GOT3 (cell line): Measurements from ENCODE around the gene ROR1.

ENCODE experiments used
- DNase-seq: peaks from one replicate; lab custom pipeline; 2025; ENCODE audit warnings: mixed read lengths; lab: John Stamatoyannopoulos, UW

Gene ROR1

DNA sequence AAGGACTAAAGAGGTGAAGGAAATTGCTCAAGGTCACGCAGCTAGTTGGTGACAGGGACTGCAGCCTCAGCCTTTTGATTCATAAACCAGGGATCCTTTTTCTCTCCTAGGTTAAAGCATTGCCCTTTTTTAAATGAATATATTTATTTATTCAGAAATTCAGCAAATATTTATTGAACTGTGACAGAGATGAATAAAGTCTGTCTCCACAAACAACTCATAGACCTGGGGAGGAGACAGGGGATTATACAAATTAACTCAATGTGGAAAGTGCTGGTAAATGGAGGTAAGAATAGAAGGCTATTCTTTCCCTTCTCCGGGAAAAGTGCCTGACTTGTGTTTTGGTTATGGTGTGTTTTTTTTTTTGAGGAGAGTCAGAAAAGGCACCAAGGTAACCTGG, 110.7 kb downstream of the ROR1 start:
- DNase-seq = no peak

DNA sequence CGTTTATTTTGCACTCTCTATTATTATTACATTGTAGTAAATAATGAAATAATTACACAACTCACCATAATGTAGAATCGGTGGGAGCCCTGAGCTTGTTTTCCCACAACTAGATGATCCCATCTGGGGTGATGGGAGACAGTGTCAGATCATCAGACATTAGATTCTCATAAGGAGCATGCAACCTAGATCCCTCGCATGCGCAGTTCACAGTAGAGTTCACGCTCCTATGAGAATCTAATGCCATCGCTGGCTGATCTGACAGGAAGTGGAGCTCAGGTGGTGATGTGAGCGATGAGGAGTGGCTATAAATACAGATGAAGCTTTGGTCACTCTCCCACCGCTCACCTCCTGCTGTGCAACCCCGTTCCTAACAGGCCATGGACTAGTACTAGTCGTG, 112.1 kb downstream of the ROR1 start:
- DNase-seq = no peak

DNA sequence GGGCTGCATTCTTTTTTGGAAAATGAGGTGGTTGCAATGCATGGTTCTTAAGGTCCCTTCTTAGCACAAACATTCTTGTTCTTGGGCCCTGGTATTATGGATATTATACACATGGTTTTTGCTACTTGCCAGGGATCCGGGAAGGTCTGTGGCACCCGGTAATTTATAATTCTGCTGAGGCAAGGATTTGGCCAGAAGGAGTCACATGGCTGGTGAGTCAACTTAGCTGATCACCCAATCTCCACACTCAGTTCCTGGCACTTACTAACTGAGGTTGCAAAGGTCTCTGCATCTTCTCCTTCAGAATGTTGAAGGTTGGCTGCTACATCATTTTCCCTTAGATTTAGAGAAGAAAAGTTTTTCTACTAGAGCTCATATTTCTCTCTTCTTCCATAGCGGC, 112.5 kb downstream of the ROR1 start:
- no peak for DNase-seq

DNA sequence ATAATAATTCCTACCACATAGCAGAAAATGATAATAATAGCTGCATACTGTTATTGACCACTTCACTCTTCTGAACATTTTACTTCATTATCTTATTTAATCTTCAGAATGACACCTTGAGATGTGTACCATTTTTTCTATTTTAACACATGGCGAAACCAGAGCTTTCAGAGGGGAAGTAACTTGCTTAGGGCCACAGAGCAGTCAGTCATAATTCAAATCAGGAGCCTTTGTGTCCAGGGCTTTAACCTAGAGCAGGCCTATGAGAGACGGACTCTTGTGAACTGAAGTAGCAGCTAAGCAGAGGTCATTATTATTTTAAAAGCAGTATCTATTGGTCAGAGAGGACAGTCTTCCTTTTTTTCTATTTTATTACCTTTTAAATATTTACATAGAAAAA, 114.0 kb downstream of the ROR1 start:
- DNase-seq = no peak

DNA sequence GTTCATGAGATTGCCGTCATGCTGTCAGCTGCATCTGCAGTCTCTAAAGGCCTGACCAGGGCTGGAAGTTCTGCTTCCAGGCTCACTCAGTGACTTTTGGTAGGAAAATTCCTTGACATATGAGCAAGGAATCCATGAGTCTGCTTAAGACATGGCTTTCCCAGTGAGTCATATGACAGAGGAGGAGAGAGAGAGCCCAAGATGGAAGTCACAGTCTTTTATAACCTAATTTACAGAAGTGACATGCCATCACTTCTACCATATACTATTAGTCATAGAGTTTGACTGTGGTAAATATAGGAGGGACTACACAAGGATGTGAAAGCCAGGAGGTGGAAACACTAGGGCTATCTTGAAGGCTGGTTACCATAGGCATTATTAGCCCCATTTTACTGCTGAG, 115.2 kb downstream of the ROR1 start:
- DNase-seq = no peak

DNA sequence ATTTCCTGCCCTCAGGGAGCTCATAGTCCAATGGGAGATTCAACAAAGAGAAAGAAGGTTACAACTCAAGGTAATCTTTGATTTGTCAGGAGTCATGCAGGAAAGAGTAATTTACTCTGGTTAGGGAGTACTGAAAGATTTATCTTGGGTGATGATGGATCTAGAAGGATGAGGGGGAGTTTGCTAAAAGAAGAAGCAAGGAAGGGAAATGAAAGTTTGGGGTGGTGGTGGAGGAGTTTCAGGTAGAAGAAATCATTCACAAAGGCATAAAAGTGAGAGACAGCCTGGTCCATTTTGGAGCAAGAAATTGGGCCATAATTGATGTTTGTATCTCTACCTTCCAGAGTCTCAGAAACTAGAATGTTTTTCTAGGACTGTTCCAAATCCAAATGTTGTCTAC, 116.7 kb downstream of the ROR1 start:
- DNase-seq = no peak

DNA sequence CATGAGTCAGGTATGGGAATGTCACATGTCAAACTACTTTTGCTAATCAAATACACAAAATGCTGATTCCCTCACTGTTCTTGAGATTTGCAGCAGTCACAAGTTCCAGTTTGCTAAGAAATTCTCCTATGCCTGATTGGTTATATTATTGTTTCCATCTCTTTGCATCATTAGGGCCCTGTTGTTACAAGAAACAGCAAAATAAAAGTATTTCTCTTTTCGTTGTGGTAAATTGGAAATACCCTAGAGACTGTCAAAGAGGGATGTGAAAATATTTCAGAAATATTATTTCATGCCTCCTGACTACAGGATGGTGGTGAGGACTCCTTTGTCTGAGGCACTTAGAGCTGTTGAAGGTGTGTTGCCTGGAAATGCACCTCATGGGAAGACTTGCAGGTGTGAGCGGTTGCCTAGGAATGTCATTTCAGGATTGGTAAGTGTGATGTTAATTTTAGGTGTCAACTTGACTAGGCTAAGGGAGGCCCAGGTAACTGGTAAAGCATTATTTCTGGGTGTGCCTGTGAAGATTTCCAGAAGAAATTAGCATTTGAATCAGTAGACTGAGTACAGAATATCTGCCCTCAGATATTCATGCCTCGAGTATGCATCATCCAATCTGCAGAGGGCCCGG, 117.4 kb downstream of the ROR1 start:
- no peak for DNase-seq

DNA sequence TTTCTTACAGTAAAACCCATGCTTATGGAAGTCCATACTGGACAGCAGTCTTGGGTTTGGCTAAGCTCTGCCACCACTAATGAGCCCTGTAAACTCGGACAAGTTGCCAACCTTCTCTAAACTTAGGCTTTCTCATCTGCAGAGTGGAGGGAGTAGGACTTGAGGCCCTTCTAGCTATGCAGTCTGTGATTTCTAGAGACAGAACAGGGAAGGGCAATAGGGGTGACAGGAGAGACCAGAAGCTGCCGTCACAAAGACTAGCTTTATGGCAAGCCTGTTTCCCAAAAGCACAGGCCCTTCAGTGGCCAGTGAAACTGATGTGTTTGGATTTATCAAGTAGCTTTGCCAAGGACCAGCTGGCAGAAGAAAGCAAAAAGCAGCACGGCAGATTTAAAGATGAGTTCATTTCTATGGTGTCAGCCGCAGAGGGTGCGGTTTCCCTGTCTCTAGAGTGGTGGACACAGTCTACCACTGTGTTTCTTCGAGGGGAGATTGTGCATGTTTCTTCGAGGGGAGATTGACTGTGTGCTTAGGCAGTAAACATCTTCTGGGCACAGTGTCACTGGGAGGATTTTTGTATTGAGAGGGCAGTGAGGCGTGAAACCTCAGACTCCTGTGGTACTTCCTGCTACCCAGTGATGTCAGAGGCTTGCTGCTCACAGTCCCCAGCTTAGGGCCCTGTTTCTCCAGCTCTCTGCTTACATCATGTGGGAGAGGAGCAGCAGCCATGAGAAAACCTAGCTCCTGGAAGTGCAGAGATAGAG, 119.0 kb downstream of the ROR1 start:
- no peak for DNase-seq

DNA sequence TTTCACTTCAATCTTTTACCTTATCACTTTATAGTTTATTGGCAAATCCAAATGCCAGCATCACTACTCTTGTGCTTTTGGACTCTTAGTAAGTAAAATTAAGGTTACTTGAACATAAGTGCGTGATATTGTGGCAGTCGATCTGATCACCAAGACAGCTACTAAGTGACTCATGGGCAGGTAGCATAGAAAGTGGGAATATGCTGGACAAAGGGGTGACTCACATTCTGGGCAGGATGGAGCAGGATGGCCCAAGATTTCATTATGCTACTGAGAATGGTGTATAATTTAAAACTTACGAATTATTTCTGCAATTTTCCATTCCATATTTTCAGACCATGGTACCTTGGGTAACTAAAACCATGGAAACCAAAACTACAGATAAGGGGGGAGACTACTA, 120.2 kb downstream of the ROR1 start:
- no peak for DNase-seq

DNA sequence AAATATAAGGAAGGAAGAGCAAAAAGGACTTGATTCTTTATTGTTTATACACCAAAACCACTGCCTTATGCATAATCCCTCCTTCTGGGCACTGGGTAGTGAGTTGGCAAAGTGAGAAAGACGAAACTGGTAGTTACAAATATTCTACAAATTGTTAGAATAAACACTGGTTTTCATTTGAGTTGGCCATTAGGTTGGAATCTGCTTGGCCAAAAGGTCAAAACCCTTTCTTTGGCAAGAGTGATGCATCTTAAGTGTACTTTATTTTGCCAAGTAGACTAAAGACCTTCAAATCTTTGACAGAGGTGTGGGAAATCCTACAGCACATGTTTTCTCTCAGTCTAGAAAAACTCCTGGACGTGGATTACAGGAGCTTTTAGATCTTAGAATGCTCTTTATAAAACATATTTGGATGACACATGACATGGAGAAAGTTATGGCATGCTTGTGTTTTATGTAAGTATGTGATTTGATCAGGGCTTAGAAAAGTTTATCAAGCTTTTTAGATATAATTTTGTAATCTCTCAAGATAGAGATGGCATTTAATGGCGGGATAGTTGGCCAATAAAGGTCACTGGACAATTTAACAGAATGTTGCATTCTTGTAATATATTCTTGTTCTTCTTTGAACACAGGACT, 120.9 kb downstream of the ROR1 start:
- no peak for DNase-seq

DNA sequence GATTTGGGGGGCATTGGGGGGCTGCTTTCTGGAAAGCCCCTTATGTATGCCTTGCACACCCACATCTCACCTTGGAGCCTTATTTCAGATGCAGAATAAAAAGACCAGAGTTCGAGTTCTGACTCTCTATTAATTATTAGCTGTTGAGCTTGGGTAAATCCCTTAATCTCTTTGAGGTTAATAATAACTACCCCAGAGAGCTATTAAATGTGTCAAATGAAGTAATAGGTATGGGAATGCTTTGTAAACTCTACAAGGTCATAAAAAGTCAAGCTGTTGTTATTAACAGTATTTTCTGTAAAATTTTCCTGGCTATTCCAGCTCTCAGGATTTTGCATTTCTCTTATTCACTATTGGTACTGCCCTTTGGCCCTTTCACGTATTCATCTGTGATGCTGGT, 122.9 kb downstream of the ROR1 start:
- no peak for DNase-seq

DNA sequence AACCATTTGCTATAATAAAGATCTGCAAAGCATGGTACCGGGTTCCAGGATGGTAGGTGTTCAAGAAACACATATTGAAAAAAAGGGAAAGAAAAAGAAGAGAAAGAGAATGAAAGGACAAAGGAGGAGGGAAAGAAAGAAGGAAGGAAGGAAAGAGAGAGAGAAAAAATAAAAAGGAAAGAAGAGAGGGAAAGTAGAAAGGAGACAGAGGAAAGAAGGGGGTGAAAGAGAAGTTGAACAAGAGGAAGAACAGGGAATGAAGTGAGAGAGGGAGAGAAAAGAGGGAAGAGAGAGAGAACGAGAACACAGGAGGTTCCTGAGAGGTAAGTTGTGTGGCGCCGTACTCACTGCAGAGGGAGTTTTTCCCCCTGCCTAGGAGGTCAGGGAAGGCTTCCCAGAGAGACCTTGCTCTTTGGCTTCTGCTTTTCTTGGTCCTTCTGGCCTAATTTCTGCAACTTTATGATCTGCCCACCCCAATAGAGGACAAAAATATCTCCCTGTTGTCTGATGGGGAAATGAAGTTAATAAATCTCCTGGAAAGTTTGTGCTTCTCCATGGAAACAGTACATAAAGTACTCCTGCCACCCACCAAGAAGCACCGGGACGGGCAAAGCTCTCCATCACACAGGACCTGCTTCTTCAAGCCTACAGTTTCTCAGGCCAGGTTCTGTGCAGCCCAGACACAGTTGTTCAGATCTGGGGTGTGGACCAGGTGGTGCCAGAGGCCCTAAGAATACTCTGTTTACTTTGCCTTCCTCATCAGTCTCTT, 124.8 kb downstream of the ROR1 start:
- DNase-seq = no peak

DNA sequence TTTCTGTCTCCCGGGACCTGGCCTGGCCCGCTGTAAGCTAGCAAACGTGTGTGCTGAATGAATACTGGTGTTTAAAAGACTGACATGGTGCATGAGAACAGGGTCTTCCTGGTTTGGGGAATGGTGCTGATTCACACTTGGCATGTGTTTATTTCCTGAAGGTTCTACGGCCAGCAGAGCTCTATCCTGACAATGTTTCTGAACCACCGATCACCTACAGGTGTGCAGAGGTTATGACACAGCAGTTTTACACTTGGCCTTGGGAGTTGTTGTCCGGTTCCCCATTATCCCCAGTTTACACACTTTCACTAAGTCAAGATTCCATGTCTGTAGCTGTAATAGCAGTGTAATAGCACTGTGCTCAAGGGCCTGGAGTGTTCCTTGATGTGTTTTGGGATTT, 127.3 kb downstream of the ROR1 start:
- no peak for DNase-seq

DNA sequence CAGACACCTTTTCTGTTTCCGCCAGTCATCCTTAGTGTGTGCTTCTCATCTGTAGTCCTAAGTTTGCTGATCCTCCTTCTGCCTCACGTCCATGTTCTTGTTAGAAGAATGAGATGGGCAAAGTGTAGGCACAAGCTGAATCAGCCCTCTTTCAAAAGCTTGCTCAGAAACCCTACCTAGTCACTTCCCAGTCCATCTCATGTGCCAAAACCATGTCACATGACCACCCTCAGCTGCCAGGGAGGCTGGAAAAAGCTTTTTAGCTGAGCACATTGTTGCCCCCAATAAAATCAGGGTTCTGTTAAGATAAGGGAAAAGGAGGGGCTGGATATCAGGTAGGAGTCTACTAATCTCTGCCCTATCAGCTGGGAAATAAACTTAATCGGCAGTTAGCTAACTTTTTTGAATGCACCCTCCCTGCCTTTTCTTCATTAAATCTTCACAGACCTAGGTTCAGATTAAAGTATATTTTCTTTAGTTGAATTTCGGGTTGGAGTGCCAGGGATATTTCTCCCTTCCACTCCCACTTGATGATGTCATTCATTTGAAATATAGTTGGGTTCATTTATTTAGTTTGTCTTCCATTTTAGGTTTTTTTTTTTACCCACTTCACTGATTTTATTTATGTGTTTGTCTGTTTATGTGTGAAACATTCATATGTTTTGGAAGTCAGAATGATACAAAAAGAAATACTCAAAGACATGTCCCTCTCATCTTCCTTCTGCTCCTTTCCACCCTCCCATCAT, 129.2 kb downstream of the ROR1 start:
- no peak for DNase-seq

DNA sequence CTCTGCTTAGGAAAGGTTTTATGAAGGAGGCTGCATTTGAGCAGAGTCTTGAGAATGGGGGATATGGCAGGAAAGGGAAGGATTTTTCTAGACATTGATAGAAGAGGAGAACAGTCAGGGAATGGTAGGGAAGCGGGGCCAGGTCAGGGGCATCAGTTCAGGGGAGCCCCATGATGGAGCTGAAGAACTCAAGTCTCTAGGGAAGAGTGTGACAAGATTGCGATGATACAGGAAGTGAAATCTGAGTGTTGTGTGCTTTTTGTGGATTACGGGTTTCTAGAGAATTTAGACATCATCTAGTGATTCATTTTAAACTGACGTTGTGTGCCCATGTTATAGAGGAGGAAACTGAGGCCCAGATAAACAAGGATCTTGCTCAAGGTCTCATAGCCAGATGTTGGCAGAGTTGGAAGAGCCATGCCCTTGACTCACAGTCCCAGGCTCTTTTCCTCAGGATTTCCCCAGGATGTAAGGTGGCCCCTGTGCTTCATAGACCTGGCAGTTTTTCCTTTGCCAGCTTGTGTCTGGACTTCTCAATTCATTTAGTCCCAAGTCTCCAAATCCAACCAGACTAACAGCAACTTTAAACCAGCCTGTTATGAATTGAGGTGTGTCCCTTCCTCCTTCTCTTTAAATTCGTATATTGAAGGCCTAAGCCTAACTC, 130.3 kb downstream of the ROR1 start:
- DNase-seq = no peak

DNA sequence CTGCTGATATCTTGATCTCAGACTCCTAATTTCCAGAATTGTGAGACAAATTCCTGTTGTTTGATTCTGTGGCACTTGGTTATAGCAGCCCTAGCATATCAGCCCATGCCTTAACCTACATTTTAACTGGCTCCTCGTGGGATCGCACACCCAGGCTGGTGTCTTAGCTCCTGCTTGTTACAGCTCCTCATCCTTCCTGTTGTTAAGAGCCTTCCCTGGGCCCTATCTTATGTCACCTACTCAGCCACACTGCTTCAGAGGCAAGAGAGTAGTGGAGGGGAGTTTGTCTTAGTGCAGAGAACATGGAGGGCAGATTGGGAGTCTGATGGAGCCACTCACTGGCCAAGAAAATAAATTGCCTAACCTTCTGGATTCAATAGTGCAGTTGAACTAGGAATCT, 131.0 kb downstream of the ROR1 start:
- DNase-seq = no peak

DNA sequence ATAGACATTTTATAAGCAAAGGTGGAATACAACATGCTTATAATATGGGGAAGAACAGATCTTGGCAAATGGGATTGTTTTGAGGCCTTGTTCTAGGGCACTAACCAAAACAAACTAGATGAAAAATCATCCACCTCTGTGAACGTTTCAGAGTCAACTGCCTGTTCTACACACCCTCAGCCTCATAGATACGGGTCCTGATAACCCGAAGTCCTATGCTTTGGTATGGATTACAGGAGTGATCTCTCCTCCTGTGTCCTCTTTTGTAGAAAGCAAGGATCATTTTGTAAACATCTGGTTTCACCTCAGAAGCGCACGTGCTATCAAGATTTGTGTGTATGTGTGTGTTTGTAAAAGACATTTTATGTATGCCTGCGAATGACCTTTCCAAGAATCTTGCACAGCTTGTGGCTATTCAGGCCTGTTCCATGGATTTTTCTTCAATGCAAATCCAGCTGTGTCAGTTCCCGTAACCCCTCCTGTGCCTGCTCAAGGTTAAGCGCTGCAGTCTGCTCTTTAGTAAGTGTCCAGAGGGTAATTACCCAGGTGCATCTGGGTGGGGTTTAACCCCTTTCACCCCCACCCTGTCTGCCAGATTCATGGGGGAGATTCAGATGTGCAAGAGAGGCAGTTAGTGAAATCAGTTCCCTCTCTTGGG, 132.4 kb downstream of the ROR1 start:
- no peak for DNase-seq

DNA sequence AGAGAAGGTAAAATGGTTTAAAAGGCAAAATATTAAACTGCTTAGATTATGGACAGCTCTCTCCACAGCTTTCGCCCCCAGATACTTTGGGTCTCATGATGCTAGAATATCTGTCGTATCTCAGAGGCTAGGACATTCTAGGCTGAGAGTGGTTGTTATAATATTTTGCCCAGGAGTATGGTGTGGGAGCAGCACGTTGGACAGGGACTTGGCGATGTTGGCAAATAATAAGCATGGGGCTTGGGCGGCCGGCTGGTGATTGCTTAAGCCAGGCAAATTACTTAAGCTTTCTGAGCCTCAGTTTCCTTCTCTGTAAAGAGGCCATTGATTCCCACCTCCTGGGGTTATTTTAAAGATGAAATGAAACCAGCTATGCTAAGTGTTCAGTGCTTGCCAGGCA, 133.2 kb downstream of the ROR1 start:
- no peak for DNase-seq

DNA sequence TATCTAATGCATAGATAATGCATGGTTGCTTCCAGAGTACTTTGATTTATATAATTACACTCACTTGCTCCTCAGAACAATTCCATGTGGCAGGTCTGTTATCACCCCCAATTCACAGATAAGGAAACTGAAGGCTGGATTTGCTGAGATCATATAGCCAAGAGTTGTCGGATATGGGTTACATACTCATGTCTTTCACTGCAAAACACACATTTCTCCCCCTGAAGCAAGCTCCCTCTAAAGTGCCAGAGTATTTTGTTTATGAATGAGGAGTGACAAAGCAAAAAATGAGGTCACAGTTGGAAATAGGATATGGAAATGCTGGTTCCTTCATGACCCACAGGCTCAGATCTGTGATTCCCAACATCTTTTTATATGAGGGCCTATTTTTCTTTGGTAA, 134.2 kb downstream of the ROR1 start:
- no peak for DNase-seq

DNA sequence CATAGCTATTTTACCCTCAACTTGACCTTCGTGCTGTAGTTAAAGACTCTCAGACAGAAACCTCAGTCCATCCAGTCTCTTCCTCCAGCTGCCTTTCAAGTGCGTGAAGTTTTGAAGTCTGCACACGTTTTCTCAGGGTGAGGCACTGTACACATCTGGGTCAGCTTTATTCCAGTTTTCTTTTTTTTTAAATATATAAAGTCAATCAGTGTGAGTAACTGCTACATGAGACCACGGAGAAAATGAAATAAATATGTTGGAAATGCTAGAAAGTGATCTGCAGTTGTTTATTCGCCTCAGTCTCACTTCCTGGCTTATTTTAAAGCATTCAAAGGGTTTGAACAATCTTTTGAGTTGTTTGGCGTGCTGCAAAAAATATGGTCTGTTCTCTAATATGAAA, 135.7 kb downstream of the ROR1 start:
- DNase-seq = no peak

DNA sequence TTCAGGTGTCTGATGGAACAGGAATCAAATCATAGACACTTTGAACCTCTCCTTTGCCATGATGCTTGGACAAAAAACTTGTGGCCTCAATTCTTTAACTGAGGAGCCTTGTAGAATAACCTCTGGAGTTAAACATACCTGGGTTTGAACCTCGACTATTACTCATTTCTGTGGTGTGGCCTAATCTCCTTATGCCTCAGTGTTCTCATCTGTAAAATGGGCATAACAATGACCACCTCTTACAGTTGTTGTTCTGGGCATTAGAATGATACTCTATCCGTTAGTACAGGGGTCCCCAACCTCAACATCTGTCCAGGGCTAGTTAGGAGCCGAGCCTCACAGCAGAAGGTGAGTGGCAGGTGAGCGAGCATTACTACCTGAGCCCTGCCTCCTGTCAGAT, 137.2 kb downstream of the ROR1 start:
- no peak for DNase-seq
